WTC11 (cell line): ENCODE measurements around the gene PDK2. TPM values are rescaled to one million over a fixed set of nuclear protein-coding genes. Genes with fewer than 3 reads are reported as not detected.

ENCODE experiments used
- ATAC-seq: fragments of 200-7000 bp; cut with Tn5 transposase; 2 replicates; pipeline ENCODE4 v1.10.0; 2021; ENCODE audit warnings: mild to moderate bottlenecking, moderate library complexity
- CTCF ChIA-PET: fragments of 300-600 bp; sonication (Branson Sonifier 250); formaldehyde crosslinking; loops from one replicate; lab custom pipeline; 2021; ENCODE audit warnings: antibody characterized with exemption; lab: Charles Lee
- POLR2A ChIA-PET: fragments of 350-600 bp; sonication (Branson Sonifier 250); formaldehyde crosslinking; loops from one replicate; lab custom pipeline; 2021; ENCODE audit warnings: antibody characterized with exemption; lab: Charles Lee
- DNase-seq: peaks from one replicate; pipeline ENCODE4 v3.0.0; 2021; ENCODE audit warnings: low spot score
- H3K27ac Mint-ChIP-seq: 2 replicates; pipeline ENCODE4 v1.8.0; 2021; ENCODE audit warnings: mixed read lengths
- H3K27me3 Mint-ChIP-seq: 2 replicates; pipeline ENCODE4 v1.8.0; 2021; ENCODE audit warnings: low read depth, mild to moderate bottlenecking, moderate library complexity, mixed read lengths
- H3K36me3 Mint-ChIP-seq: 2 replicates; pipeline ENCODE4 v1.8.0; 2021; ENCODE audit warnings: mixed read lengths
- H3K4me1 Mint-ChIP-seq: 2 replicates; pipeline ENCODE4 v1.8.0; 2022; ENCODE audit warnings: mixed read lengths
- H3K4me3 Mint-ChIP-seq: 2 replicates; pipeline ENCODE4 v1.8.0; 2021; ENCODE audit warnings: mild to moderate bottlenecking, moderate library complexity, mixed read lengths
- H3K9me3 Mint-ChIP-seq: 2 replicates; pipeline ENCODE4 v1.8.0; 2021; ENCODE audit warnings: mixed read lengths
- CBFB ChIP-seq: sonication (generic); formaldehyde crosslinking; IDR thresholded peaks from 2 replicates; pipeline ENCODE4 v1.8.1; 2022; ENCODE audit warnings: mild to moderate bottlenecking, low read depth, missing genetic modification reagents
- CREB1 ChIP-seq: sonication (generic); formaldehyde crosslinking; IDR thresholded peaks from 2 replicates; pipeline ENCODE4 v1.8.0; 2023; ENCODE audit warnings: mild to moderate bottlenecking, missing genetic modification reagents
- CREM ChIP-seq: sonication (generic); formaldehyde crosslinking; IDR thresholded peaks from 2 replicates; pipeline ENCODE4 v1.8.1; 2022; ENCODE audit warnings: mild to moderate bottlenecking, missing genetic modification reagents, moderate library complexity
- ELF4 ChIP-seq: sonication (generic); formaldehyde crosslinking; IDR thresholded peaks from 2 replicates; pipeline ENCODE4 v1.8.1; 2022; ENCODE audit warnings: low read depth, mild to moderate bottlenecking, moderate library complexity, missing genetic modification reagents
- ESRRA ChIP-seq: sonication (generic); formaldehyde crosslinking; IDR thresholded peaks from 2 replicates; pipeline ENCODE4 v1.8.1; 2022; ENCODE audit warnings: mild to moderate bottlenecking, missing genetic modification reagents, borderline replicate concordance
- FOXJ3 ChIP-seq: sonication (generic); formaldehyde crosslinking; IDR thresholded peaks from 2 replicates; pipeline ENCODE4 v1.9.0; 2021; ENCODE audit warnings: missing genetic modification reagents, mild to moderate bottlenecking, borderline replicate concordance
- GABPB1 ChIP-seq: sonication (generic); formaldehyde crosslinking; IDR thresholded peaks from 2 replicates; pipeline ENCODE4 v1.8.1; 2023; ENCODE audit warnings: mild to moderate bottlenecking, missing genetic modification reagents
- NFE2L1 ChIP-seq: sonication (generic); formaldehyde crosslinking; IDR thresholded peaks from 2 replicates; pipeline ENCODE4 v1.8.1; 2023; ENCODE audit warnings: missing genetic modification reagents
- NFYB ChIP-seq: sonication (generic); formaldehyde crosslinking; conservative IDR thresholded peaks from 2 replicates; pipeline ENCODE4 v1.8.0; 2022; ENCODE audit warnings: low read depth, missing genetic modification reagents
- NR3C1 ChIP-seq: sonication (generic); formaldehyde crosslinking; conservative IDR thresholded peaks from 2 replicates; pipeline ENCODE4 v1.8.1; 2023; ENCODE audit warnings: low read depth, mild to moderate bottlenecking, missing genetic modification reagents
- OVOL2 ChIP-seq: fragments of 250-450 bp; sonication (Bioruptor Pico); IDR thresholded peaks from 2 replicates; pipeline ENCODE4 v1.9.0; 2021; ENCODE audit warnings: mild to moderate bottlenecking, borderline replicate concordance
- SMAD3 ChIP-seq: sonication (generic); formaldehyde crosslinking; IDR thresholded peaks from 2 replicates; pipeline ENCODE4 v1.8.0; 2022; ENCODE audit warnings: missing genetic modification reagents, mild to moderate bottlenecking, borderline replicate concordance
- SOX15 ChIP-seq: fragments of 250-450 bp; sonication (Bioruptor Pico); IDR thresholded peaks from 2 replicates; pipeline ENCODE4 v1.9.0; 2021; ENCODE audit warnings: mild to moderate bottlenecking
- TEAD4 ChIP-seq: sonication (generic); formaldehyde crosslinking; IDR thresholded peaks from 2 replicates; pipeline ENCODE4 v1.8.0; 2022; ENCODE audit warnings: mild to moderate bottlenecking, missing genetic modification reagents
- ZNF263 ChIP-seq: sonication (generic); formaldehyde crosslinking; IDR thresholded peaks from 2 replicates; pipeline ENCODE4 v1.8.1; 2022; ENCODE audit warnings: low read depth, mild to moderate bottlenecking, moderate library complexity, missing genetic modification reagents
- ZNF423 ChIP-seq: fragments of 250-450 bp; sonication (Bioruptor Pico); IDR thresholded peaks from 2 replicates; pipeline ENCODE4 v2.1.2; 2022; ENCODE audit warnings: mild to moderate bottlenecking, moderate library complexity
- ZNF671 ChIP-seq: fragments of 250-450 bp; sonication (Bioruptor Pico); IDR thresholded peaks from 2 replicates; pipeline ENCODE4 v1.8.0; 2021; ENCODE audit warnings: mild to moderate bottlenecking
- total RNA-seq: library from RNA; stranded (reverse); gene quantifications from 3 replicates; pipeline ENCODE4 v1.2.3, GENCODE V29; 2021
- TF ChIP-seq, protein P1 (sequence below): sonication (generic); formaldehyde crosslinking; IDR thresholded peaks from 2 replicates; pipeline ENCODE4 v1.8.1; 2022; ENCODE audit warnings: missing genetic modification reagents, borderline replicate concordance
- TF ChIP-seq, protein P2 (sequence below): sonication (generic); formaldehyde crosslinking; conservative IDR thresholded peaks from 2 replicates; pipeline ENCODE4 v1.8.1; 2022; ENCODE audit warnings: mild to moderate bottlenecking, missing genetic modification reagents
- TF ChIP-seq, protein P3 (sequence below): sonication (generic); formaldehyde crosslinking; IDR thresholded peaks from 2 replicates; pipeline ENCODE4 v1.8.1; 2023; ENCODE audit warnings: mild to moderate bottlenecking, missing genetic modification reagents
- TF ChIP-seq, protein P4 (sequence below): sonication (generic); formaldehyde crosslinking; IDR thresholded peaks from 2 replicates; pipeline ENCODE4 v1.8.1; 2022; ENCODE audit warnings: low read depth, missing genetic modification reagents, borderline replicate concordance

The PDK2 gene
- total RNA-seq, 1 experiment from 2014 or later: 16.6 TPM

DNA sequence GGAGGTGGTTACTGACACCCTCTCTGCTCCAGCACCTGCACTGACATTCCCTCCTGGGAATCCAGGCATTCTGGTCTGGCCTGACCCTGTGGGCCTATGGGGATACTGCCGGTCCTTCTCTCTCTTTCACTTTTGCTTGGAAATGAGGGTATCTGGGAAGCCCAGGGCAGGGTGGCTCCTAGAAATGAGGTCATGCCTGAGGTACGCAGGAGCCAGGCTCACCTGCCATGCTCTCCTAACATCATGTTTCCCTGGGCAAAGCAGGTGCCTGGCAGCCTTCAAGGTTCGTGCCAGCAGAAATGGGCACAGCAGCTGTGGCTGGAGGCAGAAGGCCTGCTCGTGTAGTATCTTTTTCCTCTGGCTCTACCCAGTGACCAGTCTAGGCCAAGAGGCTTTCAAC lies 35.9 kb upstream of the PDK2 start (continued):
- TF ChIP-seq, protein P1, sequence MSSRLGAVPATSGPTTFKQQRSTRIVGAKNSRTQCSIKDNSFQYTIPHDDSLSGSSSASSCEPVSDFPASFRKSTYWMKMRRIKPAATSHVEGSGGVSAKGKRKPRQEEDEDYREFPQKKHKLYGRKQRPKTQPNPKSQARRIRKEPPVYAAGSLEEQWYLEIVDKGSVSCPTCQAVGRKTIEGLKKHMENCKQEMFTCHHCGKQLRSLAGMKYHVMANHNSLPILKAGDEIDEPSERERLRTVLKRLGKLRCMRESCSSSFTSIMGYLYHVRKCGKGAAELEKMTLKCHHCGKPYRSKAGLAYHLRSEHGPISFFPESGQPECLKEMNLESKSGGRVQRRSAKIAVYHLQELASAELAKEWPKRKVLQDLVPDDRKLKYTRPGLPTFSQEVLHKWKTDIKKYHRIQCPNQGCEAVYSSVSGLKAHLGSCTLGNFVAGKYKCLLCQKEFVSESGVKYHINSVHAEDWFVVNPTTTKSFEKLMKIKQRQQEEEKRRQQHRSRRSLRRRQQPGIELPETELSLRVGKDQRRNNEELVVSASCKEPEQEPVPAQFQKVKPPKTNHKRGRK (CRISPR knock-in tag): no peak
- no peak for TF ChIP-seq CREB1 (CRISPR knock-in tag)
- TF ChIP-seq ELF4: no peak

DNA sequence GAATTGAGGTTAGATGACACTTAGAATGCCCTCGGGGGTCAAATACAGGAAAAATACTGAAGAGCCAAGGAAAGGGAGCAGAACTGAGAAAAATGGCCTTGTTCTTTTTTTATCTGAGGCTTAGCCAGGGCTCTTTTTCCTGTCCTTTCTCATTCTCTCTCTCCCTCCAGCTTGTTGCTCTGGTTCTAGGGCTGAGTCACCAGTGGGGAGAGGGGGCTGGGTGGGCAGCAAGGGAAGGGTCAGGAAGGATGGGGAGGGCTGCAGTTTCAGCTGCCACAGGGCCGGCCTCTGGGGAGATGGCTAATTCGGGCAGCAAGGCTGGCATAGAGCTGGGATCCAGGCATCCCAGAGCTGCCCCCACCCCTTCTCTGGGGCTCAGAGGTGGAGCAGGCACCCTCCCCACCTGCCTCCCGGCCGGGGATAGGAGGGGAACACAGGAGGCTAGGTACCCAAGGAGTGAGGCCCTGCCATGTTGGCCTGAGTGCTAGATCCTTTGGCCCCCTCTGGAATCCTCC lies 35.3 kb upstream of the PDK2 start:
- POLR2A ChIA-PET: no interaction called here
- H3K4me1 Mint-ChIP-seq: peaks cover 27% of the 10 kb centered on the region
- no peaks in the 10 kb centered on the region for H3K9me3 Mint-ChIP-seq
- TF ChIP-seq NFYB (CRISPR knock-in tag) (no peak), TEAD4 (CRISPR knock-in tag) (no peak), FOXJ3 (CRISPR knock-in tag) (no peak), CREB1 (CRISPR knock-in tag) (no peak), SMAD3 (CRISPR knock-in tag) (no peak), OVOL2 (no peak), ZNF671 (CRISPR knock-in tag) (no peak), SOX15 (no peak), ESRRA (CRISPR knock-in tag) (no peak), ZNF423 (CRISPR knock-in tag) (no peak), CBFB (no peak), ZNF263 (CRISPR knock-in tag) (no peak), NFE2L1 (CRISPR knock-in tag) (no peak), NR3C1 (CRISPR knock-in tag) (no peak), CREM (CRISPR knock-in tag) (no peak), GABPB1 (CRISPR knock-in tag) (no peak)
- TF ChIP-seq, protein P2, sequence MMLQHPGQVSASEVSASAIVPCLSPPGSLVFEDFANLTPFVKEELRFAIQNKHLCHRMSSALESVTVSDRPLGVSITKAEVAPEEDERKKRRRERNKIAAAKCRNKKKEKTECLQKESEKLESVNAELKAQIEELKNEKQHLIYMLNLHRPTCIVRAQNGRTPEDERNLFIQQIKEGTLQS (CRISPR knock-in tag): no peak
- TF ChIP-seq, protein P1 (CRISPR knock-in tag): no peak
- TF ChIP-seq, protein P3, sequence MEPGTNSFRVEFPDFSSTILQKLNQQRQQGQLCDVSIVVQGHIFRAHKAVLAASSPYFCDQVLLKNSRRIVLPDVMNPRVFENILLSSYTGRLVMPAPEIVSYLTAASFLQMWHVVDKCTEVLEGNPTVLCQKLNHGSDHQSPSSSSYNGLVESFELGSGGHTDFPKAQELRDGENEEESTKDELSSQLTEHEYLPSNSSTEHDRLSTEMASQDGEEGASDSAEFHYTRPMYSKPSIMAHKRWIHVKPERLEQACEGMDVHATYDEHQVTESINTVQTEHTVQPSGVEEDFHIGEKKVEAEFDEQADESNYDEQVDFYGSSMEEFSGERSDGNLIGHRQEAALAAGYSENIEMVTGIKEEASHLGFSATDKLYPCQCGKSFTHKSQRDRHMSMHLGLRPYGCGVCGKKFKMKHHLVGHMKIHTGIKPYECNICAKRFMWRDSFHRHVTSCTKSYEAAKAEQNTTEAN: no peak
- TF ChIP-seq, protein P4, sequence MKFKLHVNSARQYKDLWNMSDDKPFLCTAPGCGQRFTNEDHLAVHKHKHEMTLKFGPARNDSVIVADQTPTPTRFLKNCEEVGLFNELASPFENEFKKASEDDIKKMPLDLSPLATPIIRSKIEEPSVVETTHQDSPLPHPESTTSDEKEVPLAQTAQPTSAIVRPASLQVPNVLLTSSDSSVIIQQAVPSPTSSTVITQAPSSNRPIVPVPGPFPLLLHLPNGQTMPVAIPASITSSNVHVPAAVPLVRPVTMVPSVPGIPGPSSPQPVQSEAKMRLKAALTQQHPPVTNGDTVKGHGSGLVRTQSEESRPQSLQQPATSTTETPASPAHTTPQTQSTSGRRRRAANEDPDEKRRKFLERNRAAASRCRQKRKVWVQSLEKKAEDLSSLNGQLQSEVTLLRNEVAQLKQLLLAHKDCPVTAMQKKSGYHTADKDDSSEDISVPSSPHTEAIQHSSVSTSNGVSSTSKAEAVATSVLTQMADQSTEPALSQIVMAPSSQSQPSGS (CRISPR knock-in tag): no peak
- CTCF ChIA-PET: interaction anchor here (1.4 to 2.8 kb wide), 4 partner anchors 20 to 107 kb away, joined by 3 to 16 read pairs (median 10); partner anchors contain the start of gene PDK2
- ATAC-seq: no peak
- no peak overlapping the region for H3K4me3 Mint-ChIP-seq
- peaks cover 18% of the 10 kb centered on the region for H3K27me3 Mint-ChIP-seq
- no peak overlapping the region for H3K27ac Mint-ChIP-seq
- DNase-seq: no peak
- no peaks in the 10 kb centered on the region for H3K36me3 Mint-ChIP-seq
